ENCODE measurements around the gene ETF1. TPM values are rescaled to one million over a fixed set of nuclear protein-coding genes. Genes with fewer than 3 reads are reported as not detected.
"Not testable (repeated sequence)": the region's sequence is repeated elsewhere in the genome, so short reads cannot be mapped to it uniquely, and the experiment has no call there.

Gene ETF1
- total RNA-seq, 2 experiments from 2014 or later: 131 to 132 TPM

DNA sequence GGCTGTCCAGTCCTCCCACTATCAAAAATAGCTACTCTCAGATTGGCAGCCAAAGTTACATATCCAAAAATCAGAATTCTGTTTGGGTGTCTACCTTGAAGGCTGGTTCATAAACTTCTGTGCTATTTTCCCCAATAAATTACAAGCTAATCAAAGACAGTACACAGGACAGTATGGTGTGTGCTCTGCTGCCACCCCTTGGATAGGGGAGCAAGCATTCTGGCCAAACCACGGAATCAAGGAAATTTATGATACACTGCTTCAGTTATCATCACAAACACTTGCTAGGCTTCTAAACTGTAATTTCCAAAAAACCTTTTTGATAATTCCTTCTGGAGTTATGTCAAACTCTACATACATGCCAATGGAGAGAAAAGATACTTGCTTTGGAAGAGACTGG is 15.9 kb downstream of the ETF1 start:
- POLR2A ChIA-PET: interaction anchor here (0.6 kb wide), 1 partner anchor 331 kb away, joined by 3 read pairs; no protein-coding TSS in a partner anchor
- intact Hi-C loops (cut with micrococcal nuclease): no loop called here
- H3K4me3 Mint-ChIP-seq: no peak overlapping the region
- H3K9me3 Mint-ChIP-seq: no peaks in the 10 kb centered on the region
- no peak for DNase-seq
- H3K4me1 Mint-ChIP-seq (ENCODE audit: low read depth): peaks cover 42% of the 10 kb centered on the region
- peak overlapping the region; percentile 20 for H3K27ac Mint-ChIP-seq
- no peaks in the 10 kb centered on the region for H3K27me3 Mint-ChIP-seq
- H3K36me3 Mint-ChIP-seq: peaks cover 10% of the 10 kb centered on the region
- CTCF ChIA-PET: interaction anchor here (0.9 to 1.5 kb wide), 3 partner anchors 21 to 28 kb away, joined by 3 to 5 read pairs (median 4); no protein-coding TSS in a partner anchor

DNA sequence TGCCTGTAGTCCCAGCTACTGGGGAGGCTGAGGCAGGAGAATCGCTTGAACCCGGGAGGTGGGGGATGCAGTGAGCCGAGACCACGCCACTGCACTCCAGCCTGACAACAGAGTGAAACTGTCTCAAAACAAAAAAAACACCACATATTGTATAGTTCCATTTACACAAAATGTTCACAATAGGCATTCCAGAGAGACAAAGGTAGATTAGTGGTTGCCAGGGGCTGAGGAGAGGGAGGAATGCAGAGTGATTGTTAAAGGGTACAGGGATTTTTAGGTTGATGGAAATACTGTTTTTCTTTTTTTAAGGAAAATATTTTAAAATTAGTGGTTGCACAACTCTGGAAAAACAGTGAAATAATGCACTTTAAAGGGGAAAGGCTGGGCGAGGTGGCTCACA is 19.6 kb downstream of the ETF1 start:
- POLR2A ChIA-PET: no interaction called here
- no peak for DNase-seq
- H3K9me3 Mint-ChIP-seq: no peaks in the 10 kb centered on the region
- peaks cover 14% of the 10 kb centered on the region for H3K36me3 Mint-ChIP-seq
- H3K27me3 Mint-ChIP-seq: no peaks in the 10 kb centered on the region
- intact Hi-C loops (cut with micrococcal nuclease): no loop called here
- H3K4me3 Mint-ChIP-seq: no peak overlapping the region
- CTCF ChIA-PET: interaction anchor here (0.7 to 1.2 kb wide), 2 partner anchors 19 to 73 kb away, joined by 3 to 4 read pairs; no protein-coding TSS in a partner anchor
- H3K27ac Mint-ChIP-seq: no peak overlapping the region
- peaks cover 34% of the 10 kb centered on the region for H3K4me1 Mint-ChIP-seq (ENCODE audit: low read depth)

DNA sequence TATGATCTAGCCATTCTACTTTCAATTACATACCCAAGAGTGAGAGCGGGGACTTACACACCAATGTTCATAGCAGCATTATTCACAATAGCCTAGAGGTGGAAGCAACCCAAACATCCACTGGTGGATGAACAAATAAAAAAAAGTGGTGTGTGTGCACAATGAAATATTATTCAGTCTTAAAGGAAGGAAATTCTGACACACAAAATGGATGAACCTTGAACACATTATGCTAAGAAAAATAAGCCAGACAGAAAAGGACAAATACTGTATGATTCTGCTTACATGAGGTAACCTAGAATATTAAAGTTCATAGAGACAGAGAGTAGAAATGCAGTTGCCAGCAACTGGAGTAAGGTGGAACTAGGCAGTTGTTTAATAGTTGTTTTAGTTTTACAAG is 22.1 kb downstream of the ETF1 start:
- peaks cover 20% of the 10 kb centered on the region for H3K36me3 Mint-ChIP-seq
- DNase-seq: no peak
- intact Hi-C loops (cut with micrococcal nuclease): no loop called here
- H3K9me3 Mint-ChIP-seq: no peaks in the 10 kb centered on the region
- ChIA-PET CTCF (interaction anchor here (0.7 kb wide), 1 partner anchor 309 kb away, joined by 3 read pairs; no protein-coding TSS in a partner anchor), POLR2A (no interaction called here)
- H3K27me3 Mint-ChIP-seq: no peaks in the 10 kb centered on the region
- no peak overlapping the region for H3K4me3 Mint-ChIP-seq
- no peak overlapping the region for H3K27ac Mint-ChIP-seq
- H3K4me1 Mint-ChIP-seq (ENCODE audit: low read depth): peaks cover 22% of the 10 kb centered on the region

DNA sequence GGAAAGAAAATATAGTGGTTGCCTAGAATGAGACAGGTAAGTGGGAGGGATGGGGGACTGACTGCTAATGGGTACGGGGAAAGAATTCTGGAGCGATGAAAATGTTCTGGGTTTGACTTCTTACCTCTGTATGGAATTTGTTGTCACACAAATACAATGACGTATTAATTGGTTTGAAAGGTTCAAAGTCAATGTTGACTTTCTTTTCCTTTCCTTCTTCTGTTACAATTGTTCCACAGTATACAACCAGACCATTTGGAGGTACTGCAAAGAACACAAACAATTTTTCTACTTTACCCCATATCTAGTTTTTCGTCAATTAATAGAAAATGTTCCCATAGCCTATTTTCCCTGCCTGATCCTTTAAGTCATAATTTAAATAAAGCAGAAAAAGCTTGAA is 25.6 kb downstream of the ETF1 start:
- no peak overlapping the region for H3K4me3 Mint-ChIP-seq
- no peak for DNase-seq
- no peak overlapping the region for H3K27ac Mint-ChIP-seq
- intact Hi-C loops (cut with micrococcal nuclease): no loop called here
- peaks cover 14% of the 10 kb centered on the region for H3K4me1 Mint-ChIP-seq (ENCODE audit: low read depth)
- ChIA-PET POLR2A (no interaction called here), CTCF (interaction anchor here (0.6 kb wide), 2 partner anchors 22 to 307 kb away, joined by 3 read pairs; no protein-coding TSS in a partner anchor)
- peaks cover 41% of the 10 kb centered on the region for H3K36me3 Mint-ChIP-seq
- no peaks in the 10 kb centered on the region for H3K9me3 Mint-ChIP-seq
- H3K27me3 Mint-ChIP-seq: no peaks in the 10 kb centered on the region

DNA sequence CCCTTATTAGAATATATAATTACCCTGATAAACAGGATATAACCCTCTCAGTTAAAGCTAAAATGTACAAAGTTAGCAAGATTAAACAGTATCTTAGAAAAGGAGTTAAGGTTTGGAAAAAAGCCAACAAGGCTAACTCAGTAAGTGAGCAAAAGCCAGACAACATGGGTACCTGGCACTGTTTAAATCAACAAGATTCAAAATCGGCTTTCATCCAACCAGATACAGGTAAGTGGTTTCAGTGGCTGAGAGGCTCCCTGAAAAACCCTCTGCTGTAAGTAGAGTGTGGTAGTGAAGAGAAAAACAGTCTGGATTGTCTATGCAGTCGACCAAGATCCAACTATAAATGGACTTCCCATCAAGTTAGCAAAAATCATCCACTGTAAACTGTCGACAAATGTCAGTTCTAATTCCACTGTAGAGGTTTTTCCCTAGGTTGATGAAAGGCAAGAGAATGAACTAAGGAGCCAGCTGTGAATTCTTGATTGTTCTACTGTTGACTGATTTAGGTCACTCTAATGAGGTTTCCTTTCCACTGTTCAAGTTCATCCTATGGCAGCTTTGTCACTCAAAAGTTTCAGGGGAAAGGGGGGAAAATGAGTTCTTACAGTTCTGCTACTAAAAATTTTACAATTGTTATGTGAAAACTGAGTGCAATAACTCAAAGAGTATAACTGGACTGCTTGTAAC is 27.3 kb downstream of the ETF1 start:
- ChIA-PET POLR2A (no interaction called here), CTCF (no interaction called here)
- no peak for DNase-seq
- intact Hi-C loops (cut with micrococcal nuclease): no loop called here
- Mint-ChIP-seq H3K27me3 (no peaks in the 10 kb centered on the region), H3K4me3 (no peak overlapping the region), H3K27ac (peak overlapping the region; percentile 43), H3K4me1 (ENCODE audit: low read depth) (peaks cover 10% of the 10 kb centered on the region), H3K36me3 (peaks cover 49% of the 10 kb centered on the region), H3K9me3 (no peaks in the 10 kb centered on the region)

DNA sequence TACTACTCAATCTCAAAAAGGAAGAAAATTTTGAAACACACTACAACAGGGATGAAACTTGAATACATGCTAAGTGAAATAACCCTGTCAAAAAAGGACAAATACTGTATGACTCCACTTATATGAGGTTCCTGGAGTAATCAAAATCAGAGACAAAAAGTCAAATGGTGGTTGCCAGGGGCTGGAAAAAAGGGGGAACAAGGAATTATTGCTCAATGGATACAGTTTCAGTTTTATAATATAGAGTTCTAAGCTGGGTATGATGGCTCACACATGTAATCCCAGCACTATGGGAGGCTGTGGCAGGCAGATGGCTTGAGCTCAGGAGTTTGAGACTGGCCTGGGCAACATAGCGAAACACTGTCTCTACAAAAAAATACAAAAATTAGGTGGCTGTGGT is 29.0 kb downstream of the ETF1 start:
- intact Hi-C loops (cut with micrococcal nuclease): no loop called here
- no peak overlapping the region for H3K4me3 Mint-ChIP-seq
- ChIA-PET POLR2A (no interaction called here), CTCF (interaction anchor here (1.1 to 1.3 kb wide), 3 partner anchors 10 to 49 kb away, joined by 3 to 6 read pairs (median 4); partner anchors contain the start of gene EGR1)
- H3K27ac Mint-ChIP-seq: no peak overlapping the region
- H3K9me3 Mint-ChIP-seq: no peaks in the 10 kb centered on the region
- no peaks in the 10 kb centered on the region for H3K27me3 Mint-ChIP-seq
- peaks cover 3% of the 10 kb centered on the region for H3K4me1 Mint-ChIP-seq (ENCODE audit: low read depth)
- H3K36me3 Mint-ChIP-seq: peaks cover 56% of the 10 kb centered on the region
- DNase-seq: no peak

DNA sequence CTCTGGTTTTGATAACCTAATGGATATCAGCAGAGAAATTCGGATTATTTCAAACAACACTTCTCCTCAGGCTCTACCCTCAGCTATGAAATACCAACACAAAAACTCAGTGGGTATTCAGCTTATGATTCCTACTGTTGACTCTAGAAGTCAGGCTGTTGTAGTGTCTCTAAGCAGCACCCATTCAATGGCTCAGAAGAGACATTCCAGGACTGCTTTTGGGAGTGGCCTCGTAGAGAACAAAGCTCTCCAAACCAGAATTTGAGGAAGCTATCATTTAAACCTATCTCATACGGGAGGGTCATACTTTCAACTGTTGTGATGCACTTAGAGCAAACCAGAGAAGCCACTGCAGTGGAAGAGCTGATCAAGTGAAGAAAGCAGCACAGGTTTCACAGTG is 34.1 kb downstream of the ETF1 start:
- Mint-ChIP-seq H3K4me3 (no peak overlapping the region), H3K4me1 (ENCODE audit: low read depth) (no peaks in the 10 kb centered on the region), H3K9me3 (no peaks in the 10 kb centered on the region), H3K27ac (no peak overlapping the region), H3K27me3 (no peaks in the 10 kb centered on the region), H3K36me3 (peaks cover 45% of the 10 kb centered on the region)
- POLR2A ChIA-PET: no interaction called here
- DNase-seq: no peak
- CTCF ChIA-PET: no interaction called here
- intact Hi-C loops (cut with micrococcal nuclease): no loop called here

DNA sequence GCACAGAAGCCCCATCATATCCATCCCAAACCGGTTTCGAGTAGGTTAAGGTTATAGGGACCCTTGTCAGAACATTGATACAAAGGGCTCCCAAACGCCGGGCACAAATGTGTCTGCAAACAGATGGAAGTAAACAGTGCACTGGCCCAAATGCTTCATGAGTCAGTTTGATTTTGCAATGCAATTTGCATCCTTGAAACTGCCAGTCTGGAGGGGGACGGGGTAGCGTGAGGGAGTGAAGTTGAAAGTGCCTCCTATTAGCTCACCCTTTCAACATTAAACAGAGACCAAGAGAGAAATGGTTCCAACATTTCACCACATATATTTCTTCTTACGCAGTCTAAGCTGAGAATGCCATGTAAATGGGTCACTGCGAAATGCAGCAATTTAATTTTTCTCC is 35.6 kb downstream of the ETF1 start:
- POLR2A ChIA-PET: not testable (repeated sequence)
- H3K36me3 Mint-ChIP-seq: peaks cover 31% of the 10 kb centered on the region

DNA sequence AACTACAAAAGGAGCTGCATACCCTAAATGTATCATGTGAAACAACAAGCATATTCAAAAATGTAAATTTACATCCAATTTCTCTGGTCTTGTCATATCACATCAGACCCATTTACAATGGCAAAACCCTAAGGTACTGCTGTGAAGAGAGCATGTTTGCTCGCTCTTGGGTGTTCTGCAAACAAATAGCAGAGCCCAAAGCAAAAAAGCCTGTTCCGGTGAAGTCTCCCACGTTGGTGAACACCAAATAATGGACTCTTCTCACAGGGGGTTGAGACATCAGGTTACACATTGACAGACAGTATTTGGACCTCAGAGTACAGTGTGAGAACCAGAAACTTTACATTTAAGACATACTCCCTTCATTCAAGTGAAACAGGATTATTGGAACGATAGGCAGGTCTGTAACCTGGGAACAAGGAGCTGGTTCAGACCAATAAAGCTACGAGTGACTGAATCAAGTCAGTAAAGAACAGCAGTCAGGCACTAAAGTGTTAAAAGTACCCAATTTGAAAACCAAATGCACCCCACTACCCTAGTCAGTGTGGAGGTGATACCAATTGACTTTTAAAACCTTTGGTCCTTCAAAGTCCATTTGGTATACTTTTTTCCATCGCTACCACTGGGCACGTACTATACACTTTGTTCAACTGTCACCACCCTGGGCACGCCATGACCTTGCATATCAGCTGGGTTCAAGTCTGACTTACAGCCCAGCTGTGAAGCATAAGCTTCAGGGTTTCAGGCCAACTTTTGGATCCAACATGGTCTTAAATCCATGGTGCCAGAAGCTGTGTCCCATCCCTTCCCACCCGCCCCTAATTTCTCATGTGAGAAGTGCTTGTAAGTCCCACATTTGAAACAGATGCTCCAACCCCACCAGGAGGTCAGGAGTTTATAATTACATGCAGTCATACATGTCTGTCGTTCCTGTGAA is 36.4 kb downstream of the ETF1 start:
- no peaks in the 10 kb centered on the region for H3K9me3 Mint-ChIP-seq
- no peak for DNase-seq
- ChIA-PET POLR2A (no interaction called here), CTCF (interaction anchor here (0.6 to 1.3 kb wide), 2 partner anchors 9 to 57 kb away, joined by 4 read pairs; no protein-coding TSS in a partner anchor)
- intact Hi-C loops (cut with micrococcal nuclease): no loop called here
- H3K4me3 Mint-ChIP-seq: no peak overlapping the region
- peaks cover 27% of the 10 kb centered on the region for H3K36me3 Mint-ChIP-seq
- H3K4me1 Mint-ChIP-seq (ENCODE audit: low read depth): no peaks in the 10 kb centered on the region
- no peaks in the 10 kb centered on the region for H3K27me3 Mint-ChIP-seq
- no peak overlapping the region for H3K27ac Mint-ChIP-seq

More for the DNA sequence above, 35.6 kb downstream of the ETF1 start:
- DNase-seq; H3K27ac Mint-ChIP-seq; H3K27me3 Mint-ChIP-seq; H3K4me1 Mint-ChIP-seq (ENCODE audit: low read depth); intact Hi-C loops (cut with micrococcal nuclease); H3K4me3 Mint-ChIP-seq; H3K9me3 Mint-ChIP-seq: not testable (repeated sequence)
- CTCF ChIA-PET: interaction anchor here (1.3 kb wide), 1 partner anchor 58 kb away, joined by 4 read pairs; no protein-coding TSS in a partner anchor

DNA sequence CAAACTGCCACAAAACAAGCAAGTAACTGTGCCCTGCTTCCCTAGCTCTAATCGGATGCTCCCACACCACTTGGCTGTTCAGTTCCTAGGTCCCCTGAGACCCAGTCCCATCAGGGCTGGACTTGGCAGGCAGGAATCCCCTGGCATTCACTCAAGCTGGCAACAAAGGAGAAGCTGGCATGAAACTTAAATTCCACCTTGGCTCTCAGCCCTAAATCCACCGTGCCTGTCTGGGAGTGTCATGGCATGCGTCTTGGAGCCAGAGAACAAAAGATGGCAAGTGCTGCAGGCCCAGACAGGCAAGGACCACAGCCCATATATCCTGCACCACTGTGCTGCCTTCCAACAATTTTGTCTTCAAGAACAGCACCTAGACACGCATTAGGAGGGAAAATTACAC is 38.2 kb downstream of the ETF1 start:
- Mint-ChIP-seq H3K4me3 (no peak overlapping the region), H3K36me3 (peaks cover 18% of the 10 kb centered on the region), H3K9me3 (no peaks in the 10 kb centered on the region), H3K27ac (no peak overlapping the region), H3K4me1 (ENCODE audit: low read depth) (no peaks in the 10 kb centered on the region), H3K27me3 (no peaks in the 10 kb centered on the region)
- POLR2A ChIA-PET: interaction anchor here (1.0 kb wide), 1 partner anchor 39 kb away, joined by 3 read pairs; the partner anchor contains the start of gene EGR1
- no peak for DNase-seq
- intact Hi-C loops (cut with micrococcal nuclease): no loop called here
- CTCF ChIA-PET: interaction anchor here (1.5 to 4.6 kb wide), 8 partner anchors 38 to 325 kb away, joined by 4 to 71 read pairs (median 10); partner anchors contain the start of genes EGR1, ETF1, KIF20A and REEP2

DNA sequence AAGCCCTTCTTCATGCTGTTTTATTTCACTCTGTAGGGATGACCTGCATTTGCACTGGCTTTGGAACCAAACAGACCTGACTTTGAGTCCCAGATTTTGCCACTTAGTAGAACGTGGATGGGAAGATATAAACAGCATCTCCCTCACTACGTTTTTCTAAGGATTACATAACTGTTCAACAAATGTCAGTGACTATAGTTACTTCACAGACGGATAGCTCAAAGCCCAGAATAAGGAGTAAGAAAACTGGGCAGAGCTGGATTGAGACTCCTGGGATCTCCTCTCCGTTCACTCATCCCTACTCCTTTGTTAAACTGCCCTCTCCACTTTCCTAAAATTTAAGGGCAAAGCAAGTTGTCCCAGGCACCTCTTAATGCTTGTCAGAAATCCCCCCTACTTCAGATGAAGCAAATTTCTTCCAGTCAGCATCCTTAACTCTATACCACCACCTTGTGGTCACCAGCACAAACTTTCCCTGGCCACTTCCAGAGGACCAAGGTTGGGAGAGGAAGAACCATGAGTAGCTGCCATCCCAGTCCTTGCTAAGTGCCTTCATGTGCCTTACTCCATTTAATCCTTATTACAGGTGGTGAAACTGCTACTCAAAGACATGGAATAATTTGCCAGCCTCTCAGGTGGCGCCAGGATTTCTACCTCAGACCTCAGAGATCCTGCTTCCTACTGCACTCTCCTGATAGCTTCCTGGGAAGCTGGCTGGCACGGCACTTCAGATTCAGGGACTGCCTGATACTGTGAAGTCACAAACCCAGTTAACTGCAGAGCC is 39.4 kb downstream of the ETF1 start:
- H3K27me3 Mint-ChIP-seq: no peaks in the 10 kb centered on the region
- POLR2A ChIA-PET: interaction anchor here (0.7 to 1.0 kb wide), 2 partner anchors 38 to 193 kb away, joined by 3 to 4 read pairs; partner anchors contain the start of gene EGR1
- no peak overlapping the region for H3K27ac Mint-ChIP-seq
- intact Hi-C loops (cut with micrococcal nuclease): loop anchor here (1.0 kb wide), 3 partner anchors 39 to 323 kb away; no protein-coding TSS in a partner anchor
- H3K36me3 Mint-ChIP-seq: peaks cover 11% of the 10 kb centered on the region
- DNase-seq: peak; percentile 39
- H3K4me1 Mint-ChIP-seq (ENCODE audit: low read depth): no peaks in the 10 kb centered on the region
- H3K9me3 Mint-ChIP-seq: no peaks in the 10 kb centered on the region
- H3K4me3 Mint-ChIP-seq: no peak overlapping the region
- CTCF ChIA-PET: interaction anchor here (0.5 to 4.6 kb wide), 20 partner anchors 10 to 324 kb away, joined by 3 to 71 read pairs (median 4); partner anchors contain the start of genes EGR1, ETF1, KIF20A and REEP2

Data from activated CD4-positive, alpha-beta memory T cell treated with anti-CD3 and anti-CD28 coated beads for 36 hours (primary cell).